GM19455 (cell line): ENCODE results near the gene MUC5B.

Source experiments
- ATAC-seq: cut with Tn5 transposase; IDR thresholded peaks from one replicate; pipeline ENCODE4 v1.9.1; 2021; ENCODE audit not compliant: unreplicated experiment

The MUC5B gene

GRCh38 chr11:1307163-1307870 is 84.5 kb downstream of the MUC5B start:
- ATAC-seq = no peak

- ATAC-seq = no peak
Measured at GRCh38 chr11:1307998-1308742, 85.3 kb downstream of the MUC5B start.

- ATAC-seq = peak; percentile 37
Measured at GRCh38 chr11:1308743-1309497, 86.1 kb downstream of the MUC5B start.

GRCh38 chr11:1309498-1310317 is 86.8 kb downstream of the MUC5B start, which contains the start of gene TOLLIP:
Gene TOLLIP, minus strand, starts transcription at chr11:1309632. Its CDS starts 134 bp downstream, at chr11:1309498.
- ATAC-seq = peak; percentile 68

GRCh38 chr11:1310318-1310687 is 87.4 kb downstream of the MUC5B start:
- no peak for ATAC-seq

- no peak for ATAC-seq
Measured at GRCh38 chr11:1310772-1311468, 88.1 kb downstream of the MUC5B start.
